DND-41 (cell line): ENCODE measurements around the gene SLC24A4.

Source experiments
- ATAC-seq: fragments of 200-7000 bp; cut with Tn5 transposase; 3 replicates; pipeline ENCODE4 v1.9.1; 2021; ENCODE audit warnings: low read depth; ENCODE audit not compliant: insufficient read depth
- DNase-seq: peaks from one replicate; pipeline ENCODE4 v3.0.0-alpha.2; 2020
- H2AFZ ChIP-seq: 2 replicates; pipeline ENCODE4 v1.6.0; 2012; ENCODE audit warnings: low read depth, low read length
- H3K27ac ChIP-seq: 2 replicates; pipeline ENCODE4 v1.5.1; 2012; ENCODE audit warnings: low read length, inconsistent platforms
- H3K27me3 ChIP-seq: fragments of 200-600 bp; sonication (generic); 2 replicates; pipeline ENCODE4 v1.6.0; 2012; ENCODE audit warnings: low read length, mild to moderate bottlenecking, inconsistent platforms; ENCODE audit not compliant: insufficient read depth, poor library complexity
- H3K36me3 ChIP-seq: 2 replicates; pipeline ENCODE4 v1.5.1; 2012; ENCODE audit warnings: low read length, inconsistent platforms; ENCODE audit not compliant: insufficient read depth
- H3K4me1 ChIP-seq: 2 replicates; pipeline ENCODE4 v1.5.1; 2012; ENCODE audit warnings: mild to moderate bottlenecking, low read length; ENCODE audit not compliant: insufficient read depth
- H3K4me2 ChIP-seq: 2 replicates; pipeline ENCODE4 v1.6.0; 2012; ENCODE audit warnings: mild to moderate bottlenecking, moderate library complexity, low read length, inconsistent platforms; ENCODE audit not compliant: insufficient read depth
- H3K4me3 ChIP-seq, 2 experiments: fragments of 200-600 bp in 1 of 2; shearing (Covaris generic) in 1 of 2; 2 replicates each; pipeline ENCODE4 v1.5.1; 2012 to 2016; ENCODE audit warnings: inconsistent platforms in 2 of 2, low read length in 2 of 2, mild to moderate bottlenecking in 2 of 2, low read depth in 1 of 2, moderate library complexity in 1 of 2
- H3K79me2 ChIP-seq: 2 replicates; pipeline ENCODE4 v1.6.0; 2012; ENCODE audit warnings: low read length, inconsistent platforms; ENCODE audit not compliant: insufficient read depth
- H3K9ac ChIP-seq: 2 replicates; pipeline ENCODE4 v1.6.0; 2012; ENCODE audit warnings: low read depth, mild to moderate bottlenecking, inconsistent platforms, low read length, moderate library complexity
- H3K9me3 ChIP-seq: 2 replicates; pipeline ENCODE4 v1.5.1; 2012; ENCODE audit warnings: low read length, moderate library complexity, mild to moderate bottlenecking, inconsistent platforms; ENCODE audit not compliant: insufficient read depth, severe bottlenecking
- H4K20me1 ChIP-seq: 2 replicates; pipeline ENCODE4 v1.6.0; 2012; ENCODE audit warnings: low read length; ENCODE audit not compliant: insufficient read depth
- CTCF ChIP-seq: IDR thresholded peaks from 2 replicates; pipeline ENCODE4 v1.5.1; 2012; ENCODE audit warnings: borderline replicate concordance, low read length, moderate library complexity, mild to moderate bottlenecking; ENCODE audit not compliant: poor library complexity, severe bottlenecking; ENCODE audit errors: extremely low read depth
- EZH2 ChIP-seq: IDR thresholded peaks from 3 replicates; pipeline ENCODE4 v1.6.1; 2012; ENCODE audit warnings: borderline replicate concordance, low read depth, mild to moderate bottlenecking, moderate library complexity, low read length, inconsistent platforms; ENCODE audit not compliant: severe bottlenecking

The SLC24A4 gene

GRCh38 chr14:92433407-92433806 lies 110.4 kb downstream of the SLC24A4 start:
- no peak for ATAC-seq
- no peak for TF ChIP-seq EZH2
- TF ChIP-seq CTCF, result no peak

GRCh38 chr14:92435154-92435553 lies 112.2 kb downstream of the SLC24A4 start:
- H3K9me3 ChIP-seq, result no peaks in the 10 kb centered on the region

More at GRCh38 chr14:92433407-92433806, 110.4 kb downstream of the SLC24A4 start:
- no peaks in the 10 kb centered on the region for H3K27me3 ChIP-seq
- no peaks in the 10 kb centered on the region for H3K36me3 ChIP-seq
- H3K4me1 ChIP-seq, result no peaks in the 10 kb centered on the region
- no peak overlapping the region for H2AFZ ChIP-seq
- no peaks in the 10 kb centered on the region for H3K9me3 ChIP-seq
- no peak overlapping the region for H3K4me3 ChIP-seq
- no peak overlapping the region for H3K4me2 ChIP-seq
- no peak overlapping the region for H3K9ac ChIP-seq
- H3K27ac ChIP-seq, result no peak overlapping the region
- no peak for DNase-seq
- H4K20me1 ChIP-seq, result no peaks in the 10 kb centered on the region
- no peaks in the 10 kb centered on the region for H3K79me2 ChIP-seq

GRCh38 chr14:92436115-92436776 lies 113.3 kb downstream of the SLC24A4 start:
- Histone ChIP-seq H3K9me3 (no peaks in the 10 kb centered on the region), H3K4me3 (no peak overlapping the region), H3K36me3 (no peaks in the 10 kb centered on the region), H3K27me3 (no peaks in the 10 kb centered on the region), H4K20me1 (no peaks in the 10 kb centered on the region), H3K4me2 (no peak overlapping the region), H3K9ac (no peak overlapping the region), H3K79me2 (no peaks in the 10 kb centered on the region), H3K27ac (no peak overlapping the region), H3K4me1 (no peaks in the 10 kb centered on the region), H2AFZ (no peak overlapping the region)
- ATAC-seq (no peak), DNase-seq (no peak)
- no peak for TF ChIP-seq CTCF

More at GRCh38 chr14:92435154-92435553, 112.2 kb downstream of the SLC24A4 start:
- TF ChIP-seq EZH2 (no peak), CTCF (no peak)
- no peaks in the 10 kb centered on the region for H3K79me2 ChIP-seq
- H4K20me1 ChIP-seq, result no peaks in the 10 kb centered on the region
- H3K4me3 ChIP-seq, result no peak overlapping the region
- no peaks in the 10 kb centered on the region for H3K27me3 ChIP-seq
- no peaks in the 10 kb centered on the region for H3K36me3 ChIP-seq
- no peak overlapping the region for H3K27ac ChIP-seq
- H3K9ac ChIP-seq, result no peak overlapping the region
- H2AFZ ChIP-seq, result no peak overlapping the region
- no peak for ATAC-seq
- H3K4me1 ChIP-seq, result no peaks in the 10 kb centered on the region
- no peak for DNase-seq
- no peak overlapping the region for H3K4me2 ChIP-seq
